Naive thymus-derived CD8-positive, alpha-beta T cell (primary cell): Measurements from ENCODE around the gene RANBP3. TPM values are rescaled to one million over a fixed set of nuclear protein-coding genes. Genes with fewer than 3 reads are reported as not detected.

Experiments used
- ATAC-seq, 2 donors: fragments of 150-1000 bp; cut with Tn5 transposase in 1 of 2; sonication (Bioruptor Pico), chemical (Tn5 transposase) in 1 of 2; 1 replicate in 1 of 2; 2 replicates in 1 of 2; pipeline ENCODE4 v1.10.0; 2021; ENCODE audit warnings: mild to moderate bottlenecking in 2 of 2, moderate library complexity in 2 of 2
- POLR2A ChIA-PET: fragments of 350-600 bp; sonication (Branson Sonifier 250); formaldehyde crosslinking; loops from one replicate; lab custom pipeline; 2021; ENCODE audit warnings: antibody characterized with exemption; lab: Charles Lee
- DNase-seq, 10 donors: peaks; one replicate each; pipeline versions ENCODE4 v3.0.0 to v3.0.0-alpha.2; 2020 to 2022
- H3K27ac Mint-ChIP-seq, 10 donors: one replicate each; pipeline ENCODE4 v1.8.0; 2020 to 2022; ENCODE audit warnings: mild to moderate bottlenecking in 10 of 10, mixed read lengths in 10 of 10, moderate library complexity in 4 of 10, inconsistent platforms in 1 of 10
- H3K27me3 Mint-ChIP-seq, 5 donors: one replicate each; pipeline ENCODE4 v1.8.0; 2021 to 2022; ENCODE audit warnings: mixed read lengths in 5 of 5
- H3K36me3 Mint-ChIP-seq, 3 donors: one replicate each; pipeline ENCODE4 v1.8.0; 2020 to 2022; ENCODE audit warnings: mixed read lengths in 3 of 3, mild to moderate bottlenecking in 2 of 3, inconsistent platforms in 1 of 3
- H3K4me1 Mint-ChIP-seq, 4 donors: one replicate each; pipeline ENCODE4 v1.8.0; 2021 to 2022; ENCODE audit warnings: mixed read lengths in 4 of 4
- H3K4me3 Mint-ChIP-seq, 10 donors: one replicate each; pipeline ENCODE4 v1.8.0; 2020 to 2022; ENCODE audit warnings: mild to moderate bottlenecking in 10 of 10, mixed read lengths in 10 of 10, moderate library complexity in 6 of 10, inconsistent platforms in 1 of 10
- H3K9me3 Mint-ChIP-seq, 9 donors: one replicate each; pipeline ENCODE4 v1.8.0; 2020 to 2022; ENCODE audit warnings: mixed read lengths in 9 of 9, mild to moderate bottlenecking in 3 of 9, inconsistent platforms in 1 of 9, moderate library complexity in 1 of 9
- polyA plus RNA-seq, 3 donors: library from polyadenylated mRNA; unstranded; fragments of 300-500 nt; fragmentation: Illumina TruSeq; gene quantifications; one replicate each; pipeline ENCODE4 v1.2.3, GENCODE V29; 2021
- total RNA-seq, 8 experiments: library from RNA in 2 of 8; stranded (reverse) in 2 of 8; gene quantifications; one replicate each; pipeline ENCODE4 v1.2.3 and lab custom pipeline; 2021 to 2026

RANBP3 gene
- total and polyA plus RNA-seq, 5 experiments from 2014 or later: 7.7 to 145 (median 13.0) TPM

- ATAC-seq: no peak
- no peaks in the 10 kb centered on the region for H3K4me1 Mint-ChIP-seq
- POLR2A ChIA-PET: no interaction called here
- H3K36me3 Mint-ChIP-seq: no peaks in the 10 kb centered on the region
- no peak overlapping the region for H3K27ac Mint-ChIP-seq
- DNase-seq: no peak
- H3K9me3 Mint-ChIP-seq: no peaks in the 10 kb centered on the region
- H3K4me3 Mint-ChIP-seq: no peak overlapping the region
- H3K27me3 Mint-ChIP-seq: peaks cover 0 to 23% (median 17%) of the 10 kb centered on the region in 5 donors
Measured at GRCh38 chr19:5873617-5874199, 104.2 kb downstream of the RANBP3 start.

GRCh38 chr19:5870986-5871394 lies 107.0 kb downstream of the RANBP3 start:
- POLR2A ChIA-PET: interaction anchor here (0.7 kb wide), 1 partner anchor 44 kb away, joined by 4 read pairs; no protein-coding TSS in a partner anchor
- no peak overlapping the region for H3K4me3 Mint-ChIP-seq
- H3K36me3 Mint-ChIP-seq: no peaks in the 10 kb centered on the region
- H3K27me3 Mint-ChIP-seq: peaks cover 0 to 5% (median 0%) of the 10 kb centered on the region in 5 donors
- H3K4me1 Mint-ChIP-seq: no peaks in the 10 kb centered on the region
- no peaks in the 10 kb centered on the region for H3K9me3 Mint-ChIP-seq
- no peak overlapping the region for H3K27ac Mint-ChIP-seq
- no peak for ATAC-seq
- DNase-seq: no peak

GRCh38 chr19:5867201-5868136 lies 110.5 kb downstream of the RANBP3 start:
- peaks cover 0 to 6% (median 0%) of the 10 kb centered on the region in 4 donors for H3K4me1 Mint-ChIP-seq
- DNase-seq (no peak), ATAC-seq (no peak)
- no peaks in the 10 kb centered on the region for H3K36me3 Mint-ChIP-seq
- POLR2A ChIA-PET: no interaction called here
- H3K4me3 Mint-ChIP-seq: no peak overlapping the region
- peak overlapping the region in 1 of 10 donors; percentile 4 for H3K27ac Mint-ChIP-seq
- peaks cover 0 to 11% (median 4%) of the 10 kb centered on the region in 5 donors for H3K27me3 Mint-ChIP-seq
- H3K9me3 Mint-ChIP-seq: no peaks in the 10 kb centered on the region

Other genes starting within 250 kb of the RANBP3 start
- gene PRR22, start 193.4 kb downstream of the RANBP3 start, total RNA-seq: 1 to 10 TPM; 8.9 to 10.0 TPM
- not detected for gene PRR22, start 193.4 kb downstream of the RANBP3 start, polyA plus RNA-seq
- gene DUS3L, start 187.0 kb downstream of the RANBP3 start, total RNA-seq: 100 to 1,000 TPM; 113 to 116 TPM
- 10 to 100 TPM; 26.3 to 43.2 (median 41.1) TPM for gene DUS3L, start 187.0 kb downstream of the RANBP3 start, polyA plus RNA-seq
- gene NRTN, start 173.1 kb downstream of the RANBP3 start, total RNA-seq: under 1 TPM; 0.82 to 0.88 TPM
- under 1 TPM; 0.19 to 0.88 (median 0.81) TPM for gene NRTN, start 173.1 kb downstream of the RANBP3 start, polyA plus RNA-seq
- not detected for gene FUT6, start 138.4 kb downstream of the RANBP3 start, total RNA-seq
- not detected for gene FUT6, start 138.4 kb downstream of the RANBP3 start, polyA plus RNA-seq
- under 1 TPM in 1 of 2 experiments, not detected in 1; 0.16 TPM for gene FUT3, start 126.7 kb downstream of the RANBP3 start, total RNA-seq
- not detected for gene FUT3, start 126.7 kb downstream of the RANBP3 start, polyA plus RNA-seq
- gene FUT5, start 107.6 kb downstream of the RANBP3 start, total RNA-seq: under 1 TPM; 0.34 to 0.38 TPM
- under 1 TPM in 1 of 3 donors, not detected in 2; 0.10 TPM for gene FUT5, start 107.6 kb downstream of the RANBP3 start, polyA plus RNA-seq
- 100 to 1,000 TPM; 116 to 131 TPM for gene NDUFA11, start 74.3 kb downstream of the RANBP3 start, total RNA-seq
- gene NDUFA11, start 74.3 kb downstream of the RANBP3 start, polyA plus RNA-seq: 100 to 1,000 TPM; 374 to 404 (median 395) TPM
- 10 to 100 TPM; 32.7 to 34.5 TPM for gene VMAC, start 73.3 kb downstream of the RANBP3 start, total RNA-seq
- 1 to 10 TPM; 6.2 to 8.4 (median 7.0) TPM for gene VMAC, start 73.3 kb downstream of the RANBP3 start, polyA plus RNA-seq
- 10 to 100 TPM; 55.9 to 58.3 TPM for gene CAPS, start 63.9 kb downstream of the RANBP3 start, total RNA-seq
- gene CAPS, start 63.9 kb downstream of the RANBP3 start, polyA plus RNA-seq: 1 to 10 TPM; 1.3 to 2.8 (median 2.0) TPM
- 1 to 10 TPM; 5.6 to 9.9 TPM for gene RFX2, start 132.4 kb upstream of the RANBP3 start, total RNA-seq
- 10 to 100 TPM in 1 of 3 donors, 1 to 10 TPM in 2; 4.0 to 10.4 (median 5.9) TPM for gene RFX2, start 132.4 kb upstream of the RANBP3 start, polyA plus RNA-seq
- gene ACSBG2, start 157.5 kb upstream of the RANBP3 start, total RNA-seq: not detected
- under 1 TPM in 1 of 3 donors, not detected in 2; 0.07 TPM for gene ACSBG2, start 157.5 kb upstream of the RANBP3 start, polyA plus RNA-seq